Inflammatory macrophage treated with lipopolysaccharide for 4 hours (primary cell): Measurements from ENCODE around the gene DPH3.
A peak's percentile ranks its signal among the peaks of the same experiment; 100 is the strongest.

Experiments used
- DNase-seq: peaks from one replicate; pipeline ENCODE4 v3.0.0-alpha.2; 2020

The DPH3 gene

GRCh38 chr3:16227566-16227965, 37.2 kb downstream of the DPH3 start:
- no peak for DNase-seq

DNA sequence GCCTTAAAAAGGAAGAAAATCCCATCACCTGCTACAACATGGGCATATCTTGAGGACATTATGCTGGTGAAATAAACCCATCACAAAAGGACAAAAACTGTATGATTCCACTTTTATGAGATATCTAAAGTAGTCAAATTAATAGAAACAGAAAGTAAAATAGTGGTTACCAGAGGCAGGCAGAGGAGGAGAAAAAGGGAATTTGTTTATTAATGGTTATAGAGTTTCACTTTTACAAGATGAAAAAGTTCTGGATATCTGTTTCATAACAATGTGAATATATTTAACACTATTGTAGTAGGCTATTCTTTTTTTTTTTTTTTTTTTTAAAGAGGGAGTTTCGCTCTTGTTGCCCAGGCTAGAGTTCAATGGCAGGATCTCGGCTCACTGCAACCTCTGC, 40.4 kb downstream of the DPH3 start:
- DNase-seq, result peak; percentile 78

- no peak for DNase-seq
These were observed 42.2 kb downstream of the DPH3 start for GRCh38 chr3:16222547-16222946.

DNA sequence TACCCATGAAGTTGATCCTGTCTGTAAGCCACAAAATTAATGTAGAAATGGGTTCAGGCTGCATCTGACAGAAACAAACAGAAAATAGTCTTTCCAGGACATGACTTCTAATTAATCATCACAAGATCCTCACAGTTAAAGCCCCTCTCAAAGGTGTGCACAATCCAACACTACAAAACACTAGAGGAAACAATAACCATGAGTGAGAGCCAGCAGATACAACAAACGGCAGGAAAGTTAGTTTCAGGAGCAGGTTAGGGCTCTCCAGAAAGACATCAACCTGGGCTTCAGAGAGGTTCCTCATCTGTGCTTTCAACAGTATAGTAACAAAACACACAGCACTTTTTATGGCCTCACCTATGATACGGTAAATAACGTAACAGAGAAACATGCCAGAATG, 42.8 kb downstream of the DPH3 start:
- no peak for DNase-seq

DNA sequence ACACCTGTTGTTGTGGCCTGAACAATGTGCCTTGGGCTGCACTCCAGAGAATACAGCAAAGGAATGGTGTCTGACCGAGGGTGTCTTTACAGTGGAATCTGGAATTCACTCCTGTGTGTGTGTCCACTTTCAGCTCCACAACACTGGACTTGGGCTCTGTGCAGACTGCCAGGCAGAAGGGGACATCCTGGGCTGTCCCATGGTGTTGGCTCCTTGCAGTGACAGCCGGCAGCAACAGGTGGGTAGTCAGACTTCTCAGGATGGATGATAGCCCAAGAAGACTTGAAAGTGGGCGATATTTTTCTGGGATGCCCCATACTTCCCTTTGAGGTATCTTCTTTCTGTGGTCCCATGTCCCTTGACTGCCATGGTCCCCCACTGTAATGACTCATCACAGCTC, 45.0 kb downstream of the DPH3 start:
- no peak for DNase-seq

DNA sequence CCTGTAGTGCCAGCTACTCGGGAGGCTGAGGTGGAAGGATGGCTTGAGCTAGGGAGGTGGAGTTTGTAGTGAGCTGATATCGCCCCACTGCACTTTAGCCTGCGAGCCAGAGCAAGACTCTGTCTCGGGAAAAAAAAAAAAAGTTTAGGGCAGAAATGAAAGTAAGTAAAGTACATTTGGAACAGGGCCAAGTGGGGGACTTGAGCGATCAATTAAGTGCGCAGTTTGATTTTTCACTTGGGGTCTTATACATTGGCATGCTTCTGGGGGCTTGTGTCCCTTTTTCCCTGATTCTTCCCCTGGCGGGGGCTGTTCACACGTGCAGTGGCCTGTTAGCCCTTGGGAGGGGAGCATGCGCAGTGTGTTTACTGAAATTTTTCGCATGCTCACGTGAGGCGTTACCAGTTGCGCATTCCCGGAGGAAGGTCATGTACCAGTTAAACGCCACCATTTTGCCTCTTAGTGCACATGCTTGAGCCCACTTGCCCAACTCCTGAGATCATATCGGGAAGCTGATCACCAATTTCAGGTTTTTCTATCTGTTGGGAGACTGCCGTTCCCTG, 48.3 kb downstream of the DPH3 start:
- DNase-seq, result no peak

- no peak for DNase-seq
These were observed 50.4 kb downstream of the DPH3 start for GRCh38 chr3:16214366-16214765.

DNA sequence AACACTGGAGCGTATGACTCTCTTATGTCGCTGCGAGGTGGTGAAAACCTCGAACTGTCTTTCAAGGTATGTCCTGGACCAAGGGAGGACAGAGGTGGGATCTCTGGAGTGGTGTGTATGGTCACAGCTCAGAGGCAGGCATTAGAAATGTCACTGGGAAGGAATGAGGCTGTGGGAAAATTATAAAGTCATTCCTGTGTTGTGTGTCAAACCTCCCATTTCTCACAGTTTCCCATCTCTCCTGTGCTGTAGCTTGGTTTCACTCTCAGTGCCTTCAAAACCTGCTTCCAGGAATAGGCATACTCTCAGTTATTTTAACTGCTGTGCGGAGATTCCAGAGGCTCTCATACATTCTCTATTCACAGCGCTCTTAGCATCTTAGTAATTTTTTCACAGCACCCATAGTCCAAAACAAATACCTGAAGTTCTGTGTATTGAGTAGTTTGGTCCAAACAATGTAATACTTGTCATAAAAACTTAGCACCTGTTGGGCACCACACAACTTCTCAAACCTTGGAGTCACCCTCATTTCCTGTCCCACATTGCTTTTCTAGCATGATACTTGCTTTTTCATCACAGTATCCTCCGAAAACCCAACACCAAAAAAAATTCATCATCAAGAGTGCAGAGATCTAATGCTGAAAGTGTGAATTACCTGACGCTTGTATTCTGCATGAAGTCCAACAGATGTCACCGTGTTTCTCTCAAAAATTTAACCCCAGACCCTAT, 53.4 kb downstream of the DPH3 start:
- DNase-seq, result no peak
